ENCODE results near the gene DNAJC5G.

- no peak for TF ChIP-seq POLR2A (IDR thresholded peaks at IDR 0.05)
- TF ChIP-seq CTCF (IDR thresholded peaks at IDR 0.05), result no peak
These were observed 29.4 kb downstream of the DNAJC5G start for GRCh38 chr2:27304488-27305240.
